Colon (tissue), 2 donors: ENCODE data around the gene SEMA7A.
"Not testable (repeated sequence)": the region's sequence is repeated elsewhere in the genome, so short reads cannot be mapped to it uniquely, and the experiment has no call there.

ENCODE experiments used
- FAIRE-seq: peaks from 2 replicates; lab custom pipeline; 2012; peaks lifted over from hg19 to GRCh38; lab: Jason Lieb, UNC
- donor health status: control.
- donor health status: control.

Gene SEMA7A

GRCh38 chr15:74399511-74400312 is 34.0 kb downstream of the SEMA7A start:
- FAIRE-seq, result no peak

- no peak for FAIRE-seq
These were observed 34.7 kb downstream of the SEMA7A start for GRCh38 chr15:74399100-74399499.

GRCh38 chr15:74398183-74398582 is 35.6 kb downstream of the SEMA7A start:
- FAIRE-seq, result no peak

DNA sequence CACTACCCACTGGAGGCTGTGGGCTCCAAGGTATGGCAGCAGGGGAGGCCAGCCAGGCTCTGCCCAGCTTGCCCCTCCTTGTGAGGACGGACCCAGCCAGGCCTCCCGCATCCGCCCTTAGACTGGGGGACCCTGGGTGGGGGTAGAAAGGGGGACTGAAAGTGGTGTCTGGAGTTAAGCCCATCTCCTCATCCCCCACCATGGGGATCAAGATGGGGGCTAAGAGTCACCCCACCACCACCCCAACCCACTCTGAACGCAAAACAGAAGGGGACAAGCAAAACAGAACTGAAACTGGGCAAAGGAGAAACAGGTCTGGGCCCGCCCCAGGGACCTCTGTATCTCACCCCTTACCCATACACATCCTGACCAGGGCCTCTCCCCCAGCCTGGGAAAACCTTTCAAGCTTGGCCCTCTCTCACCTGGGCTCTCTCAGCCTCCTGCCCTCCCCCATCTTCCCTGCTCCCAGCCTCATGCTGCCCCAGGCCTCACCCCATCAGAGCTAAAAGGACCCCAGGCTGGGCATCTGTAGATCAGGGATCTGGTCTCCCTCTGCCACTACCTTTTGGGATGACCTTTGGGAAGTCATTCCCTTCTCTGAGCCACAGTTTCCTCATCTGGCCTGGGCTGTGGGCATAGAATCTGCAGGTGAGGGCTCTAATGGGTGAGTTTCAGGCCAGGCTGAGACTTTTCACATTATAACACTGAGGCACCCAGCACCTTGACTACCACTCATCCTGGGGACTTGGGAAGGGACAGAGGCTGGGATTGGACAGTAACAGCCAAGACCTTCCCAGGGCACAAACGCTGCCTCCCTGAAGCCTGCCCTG is 36.3 kb downstream of the SEMA7A start:
- FAIRE-seq, result no peak

DNA sequence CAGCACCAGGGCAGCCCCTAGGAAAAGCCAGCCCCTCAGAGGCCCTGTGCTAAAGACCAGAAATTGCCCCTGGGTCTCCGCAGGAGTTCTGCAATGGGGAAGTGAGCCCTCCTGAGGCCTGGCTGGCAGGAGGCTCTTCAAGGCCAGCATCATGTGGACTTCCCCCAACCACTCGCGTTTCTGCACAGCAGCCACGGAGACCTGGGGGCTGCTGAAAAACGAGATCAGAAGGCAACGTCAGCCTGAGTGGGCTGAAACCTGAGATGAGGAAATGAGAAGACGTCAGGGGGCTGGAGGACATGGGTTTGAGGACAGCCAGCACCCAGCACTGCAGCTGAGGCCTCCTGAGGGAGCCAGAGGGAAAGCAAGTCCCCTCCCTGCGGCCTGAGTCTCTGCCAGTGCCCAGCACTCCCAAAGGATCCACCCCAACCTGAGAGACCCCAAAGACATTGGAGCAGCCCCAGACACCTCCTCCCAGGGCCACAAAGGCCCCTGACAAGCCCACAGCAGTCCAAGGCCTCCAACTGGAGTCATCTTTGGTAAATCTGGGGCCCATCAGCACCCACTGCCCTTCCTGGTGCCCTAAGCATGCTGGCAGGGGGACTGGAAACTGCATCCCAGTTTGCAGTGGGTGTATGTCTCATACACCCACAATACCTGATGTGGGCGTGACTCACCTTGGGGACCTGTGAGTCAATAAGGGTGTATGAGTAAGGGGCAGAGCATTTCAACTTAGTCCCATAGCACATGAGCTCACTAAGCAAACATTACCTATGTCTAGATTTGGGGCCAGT is 37.1 kb downstream of the SEMA7A start:
- FAIRE-seq, result no peak

GRCh38 chr15:74396146-74396438 is 37.7 kb downstream of the SEMA7A start:
- FAIRE-seq, result no peak

DNA sequence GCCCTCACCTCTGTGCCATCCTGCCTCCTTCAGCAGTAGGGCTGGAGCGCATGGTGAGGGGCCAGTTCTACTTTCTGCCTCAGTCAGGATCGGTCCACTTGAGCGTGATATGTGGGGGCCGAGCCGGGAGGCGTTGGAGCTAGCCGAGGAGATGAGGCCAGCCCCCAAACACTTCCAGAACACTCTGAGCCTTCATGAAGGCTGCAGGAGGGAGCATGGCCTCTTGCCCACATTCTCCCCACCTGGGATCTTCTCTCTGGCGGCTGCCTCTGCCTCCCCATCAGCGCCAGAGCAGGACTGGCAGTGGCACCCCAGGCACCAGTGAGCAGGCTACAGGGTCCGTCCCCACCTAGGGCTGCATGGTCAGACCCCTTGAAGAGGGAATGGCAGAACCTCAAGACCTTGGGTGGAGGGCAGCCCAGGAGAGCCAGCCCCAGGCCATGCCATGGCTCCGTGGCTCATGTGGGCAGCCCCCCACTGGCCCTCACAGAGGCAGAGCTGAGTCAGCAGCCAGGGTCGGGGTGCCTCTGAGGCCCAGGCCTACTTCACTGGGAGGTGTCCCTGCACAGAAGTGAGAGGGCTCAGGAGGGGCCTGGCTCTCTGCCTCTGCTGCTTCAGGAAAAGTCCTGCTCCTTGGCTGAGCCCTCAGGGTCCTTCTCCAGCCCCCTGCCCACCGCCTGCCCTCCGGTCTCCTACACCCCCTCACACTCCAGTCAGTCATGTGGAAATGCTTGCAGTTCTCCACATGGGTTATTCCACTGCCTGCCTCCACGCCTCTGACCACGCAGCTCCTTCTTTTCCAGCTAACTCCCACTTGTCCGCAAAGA is 38.2 kb downstream of the SEMA7A start:
- FAIRE-seq, result no peak

DNA sequence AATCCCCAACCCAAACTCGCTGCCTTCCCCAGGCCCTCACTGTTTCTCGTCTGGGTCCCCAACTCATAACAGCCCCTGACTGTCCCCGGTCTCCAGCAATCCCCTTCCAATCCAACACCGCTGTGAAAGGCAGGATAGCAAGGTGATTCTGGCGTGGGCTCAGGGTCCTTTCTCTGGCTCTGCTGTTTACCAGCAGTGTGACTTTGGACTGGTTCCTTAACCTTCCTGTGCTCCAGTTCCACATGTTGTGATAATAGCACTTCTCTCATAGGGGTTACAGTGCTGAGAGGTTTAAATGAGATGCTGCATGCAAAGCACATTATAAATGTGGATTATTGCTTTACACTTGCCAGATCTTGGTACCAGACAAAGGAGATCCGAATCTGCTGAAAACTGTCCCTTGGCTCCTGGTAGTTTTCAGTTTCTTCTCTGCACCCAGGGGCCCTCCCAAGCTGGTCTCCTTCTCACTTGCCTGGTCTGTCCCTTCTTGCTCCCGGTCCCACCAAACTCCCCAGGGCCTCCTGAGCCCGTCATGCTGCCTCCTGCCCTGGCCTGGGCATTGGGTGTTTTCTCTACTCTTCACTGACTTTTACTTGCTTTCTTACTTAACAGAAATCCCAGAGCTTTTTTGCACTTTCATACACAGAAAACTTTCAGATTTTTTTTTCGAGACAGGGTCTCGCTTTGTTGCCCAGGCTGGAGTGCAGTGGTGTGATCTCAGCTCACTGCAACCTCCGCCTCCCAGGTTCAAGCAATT is 39.5 kb downstream of the SEMA7A start:
- FAIRE-seq, result no peak

DNA sequence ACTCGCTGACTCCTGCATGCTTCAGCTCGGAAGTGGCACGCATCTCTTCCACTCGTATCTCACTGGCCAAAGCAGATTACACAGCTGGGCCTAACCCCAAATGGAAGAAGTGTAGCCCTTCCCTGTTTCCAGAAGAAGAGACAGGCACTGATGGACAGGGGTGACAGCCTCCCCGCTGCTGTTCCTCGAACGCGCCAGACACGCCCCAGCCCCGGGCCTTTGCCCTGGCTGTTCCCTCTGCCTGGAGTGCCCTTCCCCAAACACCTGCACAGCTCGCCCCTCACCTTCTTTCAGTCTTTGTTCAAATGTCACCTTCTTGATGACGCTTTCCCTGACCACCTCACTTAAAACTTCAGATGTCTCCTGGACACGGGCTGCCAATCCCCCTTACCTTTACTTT is 40.3 kb downstream of the SEMA7A start:
- no peak for FAIRE-seq

DNA sequence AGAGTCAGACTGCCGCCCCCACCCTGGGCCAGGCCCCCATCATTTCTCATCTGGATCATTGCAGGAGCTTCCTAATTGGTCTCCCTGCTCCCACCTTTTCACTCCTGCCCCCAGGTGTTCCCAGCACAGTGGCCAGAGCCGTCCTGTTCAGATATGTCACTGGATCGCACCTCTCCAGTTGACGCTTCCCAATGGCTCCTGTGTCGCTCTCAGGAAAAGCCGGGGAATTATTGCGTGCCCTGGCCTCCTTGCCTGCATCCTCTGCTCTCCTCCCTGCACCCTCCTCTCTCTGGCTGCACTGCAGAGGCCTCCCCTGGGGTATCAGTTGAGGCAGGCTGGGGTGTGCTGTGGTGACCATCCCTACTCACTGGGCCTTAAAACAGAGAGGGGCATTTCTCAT is 40.9 kb downstream of the SEMA7A start:
- FAIRE-seq, result no peak

DNA sequence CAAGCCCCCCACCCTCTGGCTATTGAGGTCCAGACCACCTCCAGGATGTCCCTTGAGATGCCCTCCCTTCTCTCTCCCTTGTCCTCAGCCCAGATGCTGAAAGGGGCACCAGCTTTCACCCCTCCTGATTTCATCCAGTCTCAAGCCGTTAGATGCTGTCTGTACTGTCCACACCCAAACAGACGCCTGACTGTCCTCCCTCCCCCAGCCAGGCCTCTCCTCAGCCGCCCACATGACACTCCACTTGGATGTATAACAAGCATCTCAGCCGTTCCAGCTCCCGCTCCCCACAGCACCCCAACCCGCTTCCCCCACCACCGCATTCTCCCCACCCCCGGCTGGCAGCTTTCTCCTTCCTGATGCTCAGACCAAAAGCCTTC is 41.3 kb downstream of the SEMA7A start:
- no peak for FAIRE-seq

DNA sequence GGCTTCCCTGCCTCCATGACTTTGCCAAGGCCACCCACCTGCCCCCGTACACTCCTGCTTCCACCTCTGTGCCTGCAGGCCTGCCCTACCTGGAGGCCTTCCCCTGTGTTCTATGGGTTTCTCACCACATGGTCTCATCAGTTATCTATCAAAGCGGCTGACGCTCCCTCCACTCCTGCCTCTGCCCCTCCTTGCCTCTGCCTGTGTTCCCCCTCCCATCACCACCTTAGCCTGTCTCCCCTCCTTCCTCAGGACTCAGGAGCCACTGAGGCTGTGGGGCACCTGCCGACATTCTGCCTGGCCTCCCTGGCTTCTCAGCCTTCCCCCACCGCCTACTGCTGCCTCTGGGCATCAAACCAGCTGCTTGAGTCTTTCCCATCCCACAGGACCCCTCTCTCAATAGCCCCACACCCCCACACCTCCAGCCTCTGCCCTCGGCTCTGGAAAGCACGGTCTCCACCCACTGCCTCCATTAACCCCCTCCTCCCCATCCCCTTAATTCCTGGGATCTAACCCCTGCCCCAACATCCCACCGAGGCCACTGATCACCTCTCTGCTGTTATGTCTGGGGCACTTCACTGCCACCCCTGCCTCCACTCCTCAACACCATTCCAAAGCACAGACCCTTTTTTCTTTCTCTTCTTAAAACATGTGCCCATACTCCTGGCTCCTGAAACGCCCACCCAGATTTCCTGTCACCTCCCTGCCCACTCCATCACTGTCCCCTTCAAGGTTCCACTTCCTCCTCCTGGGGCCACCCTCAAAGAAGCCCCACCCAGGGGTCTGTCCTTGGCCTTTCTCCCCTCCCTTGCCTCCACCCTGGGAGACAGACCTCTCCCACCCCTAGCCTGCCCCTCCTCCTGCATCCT is 41.9 kb downstream of the SEMA7A start:
- no peak for FAIRE-seq

DNA sequence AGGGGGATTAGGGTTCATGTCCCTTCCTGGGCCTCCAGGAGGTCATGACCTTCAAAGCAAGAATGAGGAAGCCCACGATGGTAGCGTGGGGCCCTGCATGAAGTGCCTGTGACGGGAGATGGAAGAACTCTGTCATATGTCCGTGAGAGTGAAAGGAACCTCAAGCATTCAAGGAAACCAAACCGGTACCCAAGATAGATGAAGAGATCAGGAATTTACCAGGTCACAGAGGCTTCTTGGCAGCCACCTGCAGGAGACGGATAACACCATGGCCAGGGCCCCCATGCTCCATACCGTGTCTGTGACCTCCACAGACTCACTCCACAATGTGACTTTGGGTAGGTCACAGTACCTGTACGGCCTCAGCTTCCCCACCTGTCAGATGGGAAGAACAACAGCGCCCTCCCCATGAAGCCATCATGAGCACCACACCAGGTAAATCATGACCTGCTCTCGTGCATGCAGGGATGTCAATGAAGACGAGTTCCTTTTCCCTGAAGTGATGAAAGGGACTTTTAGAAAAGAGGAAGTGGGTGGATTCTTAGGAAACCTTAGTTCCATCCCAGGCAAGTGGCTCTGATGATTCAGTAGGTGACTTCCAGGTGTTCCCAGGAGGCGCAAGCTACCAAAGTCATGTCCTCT is 43.0 kb downstream of the SEMA7A start:
- FAIRE-seq, result no peak

DNA sequence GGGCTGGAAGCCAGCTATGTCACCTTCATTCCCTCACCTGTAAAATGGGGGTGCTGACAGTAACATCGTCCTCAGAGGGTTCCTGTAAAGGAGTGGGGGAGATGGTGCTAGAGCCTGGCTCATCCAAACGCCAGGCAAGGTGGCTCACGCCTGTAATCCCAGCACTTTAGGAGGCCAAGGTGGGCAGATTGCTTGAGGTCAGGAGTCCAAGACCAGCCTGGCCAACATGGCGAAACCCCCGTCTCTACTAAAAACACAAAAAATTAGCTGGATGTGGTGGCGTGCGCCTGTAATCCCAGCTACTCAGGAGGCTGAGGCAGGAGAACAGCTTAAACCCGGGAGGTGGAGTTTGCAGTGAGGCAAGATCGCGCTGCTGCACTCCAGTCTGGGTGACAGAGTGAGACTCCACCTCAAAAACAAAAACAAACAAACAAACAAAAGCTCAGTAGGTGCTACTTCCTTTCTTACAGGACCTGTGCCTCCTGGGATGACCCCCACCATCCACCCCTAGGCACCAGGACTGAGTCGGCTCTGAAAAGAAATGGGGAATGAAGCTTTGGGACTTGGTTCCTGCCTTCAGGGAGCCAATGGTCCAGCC is 43.6 kb downstream of the SEMA7A start:
- FAIRE-seq, result not testable (repeated sequence)

- no peak for FAIRE-seq
These were observed 44.3 kb downstream of the SEMA7A start for GRCh38 chr15:74389241-74390048.

DNA sequence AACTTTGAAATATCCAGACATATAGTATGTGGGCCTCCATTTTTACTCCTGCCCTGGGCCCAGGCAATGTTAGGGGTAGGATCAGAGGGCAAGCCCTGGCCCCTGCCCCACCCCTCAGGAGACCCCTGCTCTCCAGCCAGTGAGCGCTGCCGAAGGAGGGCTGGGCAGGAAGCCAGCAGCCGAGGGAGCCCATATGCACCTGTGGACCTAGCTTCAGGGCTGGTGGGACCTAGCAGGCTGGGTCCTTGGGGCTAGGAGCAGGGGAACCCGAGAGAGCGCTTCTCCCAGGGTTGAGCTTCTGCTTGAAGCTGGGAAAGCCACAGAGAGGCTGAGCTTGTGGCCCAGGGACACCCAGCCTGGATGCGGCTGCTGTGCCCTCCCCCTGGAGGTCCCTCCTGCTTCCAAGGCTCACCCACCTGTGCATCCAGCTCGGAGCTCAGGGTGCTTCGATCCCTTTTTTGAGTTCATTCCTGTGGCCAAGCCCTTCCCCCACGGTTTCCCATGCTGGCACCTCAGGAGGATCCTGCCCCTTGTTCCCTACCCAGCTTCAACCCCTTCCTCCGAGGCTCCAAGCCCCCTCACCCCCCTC is 45.3 kb downstream of the SEMA7A start:
- FAIRE-seq, result no peak

DNA sequence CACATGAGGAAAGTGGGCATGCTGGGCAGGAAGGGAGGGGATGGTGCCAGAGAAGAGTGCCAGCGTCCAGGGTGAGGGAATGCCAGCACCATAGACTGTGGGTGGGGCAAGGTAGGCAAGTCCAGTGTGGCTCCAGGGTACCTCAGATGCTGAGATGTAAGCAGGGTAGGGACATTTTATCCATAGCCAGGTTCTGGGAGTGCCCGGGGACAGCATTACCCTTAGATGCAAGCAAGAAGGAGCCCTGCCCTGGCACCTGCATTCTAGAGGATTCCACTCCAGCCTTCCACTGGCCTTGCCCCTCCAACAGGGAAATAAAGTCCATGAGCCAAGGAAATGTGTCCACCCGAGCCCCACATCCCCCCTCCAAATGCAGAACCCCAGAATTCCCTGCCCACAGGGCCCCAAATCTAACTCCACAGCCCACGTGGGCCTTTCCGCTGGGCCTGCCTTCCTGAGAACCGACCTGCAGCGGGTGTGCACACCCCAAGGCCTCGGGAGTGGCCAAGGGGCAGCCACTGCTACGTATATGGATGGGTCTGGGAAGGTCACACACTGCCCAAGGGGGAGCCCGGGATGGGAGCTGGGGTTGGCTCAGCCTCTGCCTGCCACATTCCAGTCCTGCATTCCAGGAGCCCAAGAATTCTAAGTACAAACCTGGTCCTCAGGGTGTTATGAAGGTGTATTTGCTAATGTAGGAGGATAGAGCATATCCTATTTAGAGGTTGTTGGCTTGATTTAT is 46.0 kb downstream of the SEMA7A start:
- FAIRE-seq, result no peak
